Neuronal stem cell (in vitro differentiated cells): ENCODE measurements around the gene SPDYC.

Experiments used
- DNase-seq: peaks from one replicate; pipeline ENCODE4 v3.0.0-alpha.2; 2013; ENCODE audit warnings: low spot score
- H2AFZ ChIP-seq: one replicate; pipeline ENCODE4 v1.6.1; 2013; ENCODE audit warnings: mild to moderate bottlenecking, low read length, inconsistent platforms
- H2AK5ac ChIP-seq: 2 replicates; pipeline ENCODE4 v1.6.1; 2013; ENCODE audit warnings: low read depth, mild to moderate bottlenecking, inconsistent platforms, low read length, moderate library complexity, mixed read lengths
- H2BK120ac ChIP-seq: 2 replicates; pipeline ENCODE4 v1.6.1; 2013; ENCODE audit warnings: low read depth, mild to moderate bottlenecking, inconsistent platforms, low read length, moderate library complexity, mixed read lengths
- H2BK12ac ChIP-seq: one replicate; pipeline ENCODE4 v1.6.1; 2013; ENCODE audit warnings: low read length, inconsistent platforms
- H2BK15ac ChIP-seq: 2 replicates; pipeline ENCODE4 v1.6.1; 2013; ENCODE audit warnings: mild to moderate bottlenecking, low read length, inconsistent platforms, mixed read lengths
- H2BK5ac ChIP-seq: one replicate; pipeline ENCODE4 v1.6.1; 2013; ENCODE audit warnings: inconsistent platforms, mild to moderate bottlenecking, low read length, moderate library complexity
- H3K14ac ChIP-seq: one replicate; pipeline ENCODE4 v1.6.1; 2013; ENCODE audit warnings: low read length, inconsistent platforms
- H3K18ac ChIP-seq: 2 replicates; pipeline ENCODE4 v1.6.1; 2013; ENCODE audit warnings: low read length, inconsistent platforms
- H3K23ac ChIP-seq: 2 replicates; pipeline ENCODE4 v1.6.1; 2013; ENCODE audit warnings: low read depth, mild to moderate bottlenecking, mixed read lengths, low read length, inconsistent platforms; ENCODE audit not compliant: poor library complexity
- H3K27ac ChIP-seq: replicated peaks from 3 replicates; pipeline ENCODE4 v1.5.1; 2013; ENCODE audit warnings: low read length, inconsistent platforms
- H3K27me3 ChIP-seq, 3 experiments: 2 replicates each; pipeline ENCODE4 v1.6.1; 2013; ENCODE audit warnings: low read length in 3 of 3, mild to moderate bottlenecking in 2 of 3, inconsistent platforms in 1 of 3, low read depth in 1 of 3, mixed read lengths in 1 of 3, moderate library complexity in 1 of 3; ENCODE audit not compliant: control insufficient read depth in 3 of 3, insufficient read depth in 3 of 3
- H3K36me3 ChIP-seq, 2 donors: replicated peaks in 1 of 2; 2 replicates each; pipeline ENCODE4 v1.6.1; 2013; ENCODE audit warnings: low read length in 2 of 2; ENCODE audit not compliant: control insufficient read depth in 2 of 2, insufficient read depth in 2 of 2
- H3K4ac ChIP-seq: 2 replicates; pipeline ENCODE4 v1.6.1; 2013; ENCODE audit warnings: inconsistent platforms, mild to moderate bottlenecking, low read length, moderate library complexity
- H3K4me1 ChIP-seq, 2 donors: 1 replicate in 1 of 2; 2 replicates in 1 of 2; pipeline ENCODE4 v1.6.1; 2013; ENCODE audit warnings: low read length in 2 of 2, low read depth in 1 of 2; ENCODE audit not compliant: control insufficient read depth in 2 of 2, insufficient read depth in 1 of 2
- H3K4me2 ChIP-seq: one replicate; pipeline ENCODE4 v1.6.1; 2013; ENCODE audit warnings: mild to moderate bottlenecking, low read length, inconsistent platforms; ENCODE audit not compliant: insufficient read depth, poor library complexity, severe bottlenecking
- H3K4me3 ChIP-seq, 2 donors: 2 replicates each; pipeline ENCODE4 v1.5.1; 2013; ENCODE audit warnings: low read length in 2 of 2, mild to moderate bottlenecking in 2 of 2, inconsistent platforms in 1 of 2, moderate library complexity in 1 of 2
- H3K79me1 ChIP-seq: one replicate; pipeline ENCODE4 v1.6.1; 2013; ENCODE audit warnings: low read depth, mild to moderate bottlenecking, inconsistent platforms, low read length, moderate library complexity
- H3K9ac ChIP-seq: one replicate; pipeline ENCODE4 v1.6.1; 2013; ENCODE audit warnings: mild to moderate bottlenecking, low read depth, low read length, inconsistent platforms; ENCODE audit not compliant: poor library complexity
- H3K9me3 ChIP-seq, 2 donors: replicated peaks in 1 of 2; 2 replicates each; pipeline versions ENCODE3 to v1.6.1; 2013; ENCODE audit warnings: low read length in 2 of 2, mild to moderate bottlenecking in 2 of 2, inconsistent platforms in 1 of 2, low read depth in 1 of 2, mixed read lengths in 1 of 2, moderate library complexity in 1 of 2; ENCODE audit not compliant: control insufficient read depth in 2 of 2, insufficient read depth in 1 of 2
- H4K8ac ChIP-seq: one replicate; pipeline ENCODE4 v1.6.1; 2013; ENCODE audit warnings: low read depth, mild to moderate bottlenecking, inconsistent platforms, low read length, moderate library complexity
- H4K91ac ChIP-seq: one replicate; pipeline ENCODE4 v1.6.1; 2013; ENCODE audit warnings: low read length, low read depth, mild to moderate bottlenecking, inconsistent platforms; ENCODE audit not compliant: poor library complexity
- WGBS, 2 donors: extraction: QIAGEN DNeasy Blood & Tissue Kit; methylation state at CpG; one replicate each; pipeline ENCODE4 v1.1.7; 2013; ENCODE audit warnings: missing lambda C conversion rate in 2 of 2, mixed read lengths in 1 of 2; ENCODE audit not compliant: insufficient read length in 2 of 2, insufficient replicate concordance in 1 of 2; ENCODE audit errors: extremely low coverage in 2 of 2; 5-methylcytosine and 5-hydroxymethylcytosine counted together

Gene SPDYC

DNA sequence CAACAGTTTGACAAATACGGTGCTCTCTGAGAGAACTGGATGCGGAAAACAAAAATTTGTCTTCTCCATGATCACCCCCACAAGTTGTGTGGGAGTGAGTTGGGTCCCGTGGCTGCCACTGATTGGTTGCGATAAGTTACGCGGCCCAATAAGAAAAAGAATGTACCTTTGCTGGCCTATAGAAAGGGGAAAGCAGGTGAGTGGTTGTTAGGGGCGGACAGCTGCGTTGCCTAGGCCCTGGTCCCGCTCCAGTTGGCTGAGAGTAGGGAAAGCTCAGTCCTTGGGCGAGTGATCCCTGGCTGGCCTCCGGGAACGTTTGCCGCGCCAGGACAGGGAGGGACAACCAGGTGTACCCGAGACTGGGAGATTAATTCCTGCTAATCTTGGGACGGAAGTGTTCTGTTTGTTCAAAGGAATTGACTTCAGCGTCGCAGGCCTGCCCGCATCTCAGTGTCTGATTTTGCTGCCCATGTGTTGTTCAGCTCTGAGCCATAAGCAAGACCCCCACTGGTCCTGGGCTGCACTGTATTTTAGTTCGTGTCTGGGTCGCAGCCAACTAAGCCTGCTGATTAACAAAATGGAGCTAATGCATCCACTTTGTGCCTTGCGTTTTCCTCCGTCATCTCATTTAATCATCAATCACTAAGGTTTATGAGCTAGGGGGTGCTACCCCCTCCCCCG is 34.9 kb upstream of the SPDYC start:
- peak overlapping the region; percentile 95 for H2AFZ ChIP-seq
- peaks cover 9 to 13% of the 10 kb centered on the region in 2 donors for H3K4me1 ChIP-seq
- H3K27ac ChIP-seq = peak overlapping the region; percentile 86
- no peak overlapping the region for H2AK5ac ChIP-seq
- H3K4ac ChIP-seq = no peak overlapping the region
- peak overlapping the region; percentile 95 for H3K4me2 ChIP-seq
- H3K14ac ChIP-seq = no peak overlapping the region
- peak overlapping the region; percentile 79 to 94 for H3K4me3 ChIP-seq
- H3K9ac ChIP-seq = peak overlapping the region; percentile 87
- H4K8ac ChIP-seq = no peak overlapping the region
- peaks cover 18% of the 10 kb centered on the region for H3K79me1 ChIP-seq
- peak overlapping the region; percentile 99 for H2BK5ac ChIP-seq
- no peak overlapping the region for H3K23ac ChIP-seq
- H2BK12ac ChIP-seq = no peak overlapping the region
- DNase-seq = peak; percentile 92
- peaks cover 26% of the 10 kb centered on the region in 2 donors for H3K36me3 ChIP-seq
- H3K27me3 ChIP-seq = no peaks in the 10 kb centered on the region
- H3K18ac ChIP-seq = peak overlapping the region; percentile 89
- H2BK120ac ChIP-seq = no peak overlapping the region
- H4K91ac ChIP-seq = no peak overlapping the region
- no peaks in the 10 kb centered on the region for H3K9me3 ChIP-seq
- WGBS, 2 donors = no CpG with 5 or more reads among the region's 24 CpGs
- no peak overlapping the region for H2BK15ac ChIP-seq

DNA sequence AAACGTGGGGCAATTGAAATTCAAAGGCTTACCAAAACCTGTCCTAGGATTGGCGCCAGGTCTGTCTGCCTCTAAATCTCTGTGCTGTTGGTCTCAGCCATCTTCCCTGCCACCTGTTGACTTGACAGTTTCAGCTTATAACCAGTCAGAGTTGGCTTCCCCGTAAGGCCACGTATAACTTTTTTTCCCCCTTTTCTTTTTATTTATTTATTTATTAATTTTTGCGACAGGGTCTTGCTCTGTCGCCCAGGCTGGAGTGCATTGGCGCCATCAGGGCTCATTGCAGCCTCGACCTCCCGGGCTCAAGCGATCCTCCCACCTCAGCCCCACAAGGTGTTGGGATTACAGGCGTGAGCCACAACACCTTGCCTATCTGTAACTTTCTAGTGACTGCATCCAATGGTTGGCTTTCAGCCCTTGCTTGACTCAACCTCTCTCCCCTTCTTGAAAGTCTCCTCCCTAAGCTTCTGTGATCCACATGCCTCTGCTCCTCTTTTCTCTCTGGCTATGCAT is 34.3 kb upstream of the SPDYC start:
- Histone ChIP-seq H2BK120ac (no peak overlapping the region), H3K23ac (no peak overlapping the region), H2BK5ac (no peak overlapping the region), H3K9me3 (no peaks in the 10 kb centered on the region), H4K8ac (no peak overlapping the region), H3K4me3 (peak overlapping the region; percentile 79 to 86), H2BK12ac (no peak overlapping the region), H3K18ac (no peak overlapping the region), H3K36me3 (peaks cover 21 to 22% of the 10 kb centered on the region in 2 donors), H3K79me1 (peaks cover 18% of the 10 kb centered on the region), H3K14ac (no peak overlapping the region), H2AFZ (peak overlapping the region; percentile 95), H3K4me2 (peak overlapping the region; percentile 63), H3K9ac (no peak overlapping the region), H2BK15ac (no peak overlapping the region), H3K4ac (no peak overlapping the region), H3K4me1 (peaks cover 9 to 13% of the 10 kb centered on the region in 2 donors), H4K91ac (no peak overlapping the region), H3K27ac (peak overlapping the region; percentile 69), H3K27me3 (no peaks in the 10 kb centered on the region), H2AK5ac (peak overlapping the region; percentile 3)
- DNase-seq = no peak
- no CpG with 5 or more reads among the region's 11 CpGs for WGBS, 2 donors

DNA sequence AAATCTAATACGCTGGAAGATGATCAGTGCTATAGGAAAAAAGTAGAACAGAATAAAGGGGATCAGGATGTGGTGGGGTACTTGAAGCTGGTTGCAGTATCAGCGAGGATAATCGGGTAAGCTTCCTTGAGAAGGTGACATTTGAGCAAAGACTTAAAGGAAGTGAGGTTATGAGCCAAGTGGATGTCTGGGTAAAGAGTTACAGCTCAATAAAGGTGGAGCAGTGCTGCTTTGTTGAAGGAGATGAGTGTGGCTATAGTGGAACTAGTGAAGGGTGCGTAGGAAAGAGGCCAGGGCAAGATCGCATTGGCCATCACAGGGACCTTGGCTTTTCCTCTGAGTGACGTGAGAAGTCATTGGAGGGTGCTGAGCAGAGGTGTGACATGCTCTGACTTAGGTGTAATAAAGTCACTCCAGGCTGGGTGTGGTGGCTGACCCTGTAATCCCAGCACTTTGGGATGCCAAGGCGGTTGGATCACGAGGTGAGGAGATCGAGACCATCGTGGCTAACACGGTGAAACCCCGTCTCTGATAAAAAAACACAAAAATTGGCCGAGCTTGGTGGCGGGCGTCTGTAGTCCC is 33.4 kb upstream of the SPDYC start:
- no CpG with 5 or more reads among the region's 15 CpGs for WGBS, 2 donors
- Histone ChIP-seq H3K4me3 (peak overlapping the region in 1 of 2 donors; percentile 52), H3K23ac (no peak overlapping the region)

DNA sequence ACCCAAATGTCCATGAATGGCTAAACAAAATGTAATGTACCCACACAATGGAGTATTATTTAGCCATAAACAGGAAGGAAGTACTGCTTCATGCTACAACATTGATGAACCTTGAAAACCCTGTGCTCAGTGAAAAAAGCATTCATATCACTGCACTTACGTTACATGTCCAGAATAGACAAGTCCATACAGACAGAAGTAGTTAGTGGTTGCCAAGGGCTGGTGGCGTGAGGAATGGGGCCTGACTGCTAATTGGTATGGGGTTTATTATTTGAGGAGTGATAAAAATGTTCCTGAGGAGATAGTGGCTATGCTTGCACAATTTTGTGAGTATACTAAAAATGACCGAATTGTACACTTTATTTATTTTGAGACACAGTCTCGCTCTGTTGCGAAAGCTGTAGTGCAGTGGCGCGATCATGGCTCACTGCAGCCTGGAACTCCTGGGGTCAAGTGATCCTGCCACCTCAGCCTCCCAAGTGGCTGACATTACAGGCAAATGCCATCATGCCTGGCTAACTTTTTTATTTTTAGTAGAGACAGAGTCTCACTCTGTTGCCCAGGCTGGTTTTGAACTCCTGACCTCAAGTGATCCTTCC is 28.0 kb upstream of the SPDYC start:
- Histone ChIP-seq H3K4me1 (no peaks in the 10 kb centered on the region), H3K9me3 (peaks cover 0 to 6% of the 10 kb centered on the region in 2 donors), H3K4me2 (no peak overlapping the region), H3K27ac (no peak overlapping the region), H2BK5ac (no peak overlapping the region), H4K8ac (no peak overlapping the region), H3K14ac (no peak overlapping the region), H2BK120ac (no peak overlapping the region), H2AK5ac (no peak overlapping the region), H3K4me3 (no peak overlapping the region), H3K23ac (no peak overlapping the region), H3K79me1 (no peaks in the 10 kb centered on the region), H2BK12ac (no peak overlapping the region), H2AFZ (no peak overlapping the region), H4K91ac (no peak overlapping the region), H2BK15ac (no peak overlapping the region), H3K4ac (no peak overlapping the region), H3K36me3 (no peaks in the 10 kb centered on the region), H3K18ac (no peak overlapping the region), H3K27me3 (peaks cover 0 to 4% (median 0%) of the 10 kb centered on the region in 3 experiments), H3K9ac (no peak overlapping the region)
- WGBS, 2 donors = no CpG with 5 or more reads among the region's 7 CpGs
- no peak for DNase-seq

More for the DNA sequence above, 33.4 kb upstream of the SPDYC start:
- no peak overlapping the region for H2BK5ac ChIP-seq
- no peak overlapping the region for H3K4me2 ChIP-seq
- H3K27ac ChIP-seq = no peak overlapping the region
- no peak overlapping the region for H2BK120ac ChIP-seq
- peaks cover 9 to 13% of the 10 kb centered on the region in 2 donors for H3K4me1 ChIP-seq
- H2BK12ac ChIP-seq = no peak overlapping the region
- no peak overlapping the region for H3K4ac ChIP-seq
- H3K9me3 ChIP-seq = no peaks in the 10 kb centered on the region
- H3K27me3 ChIP-seq = no peaks in the 10 kb centered on the region
- H2BK15ac ChIP-seq = no peak overlapping the region
- DNase-seq = no peak
- peaks cover 13% of the 10 kb centered on the region in 2 donors for H3K36me3 ChIP-seq
- no peak overlapping the region for H4K8ac ChIP-seq
- no peak overlapping the region for H3K9ac ChIP-seq
- no peak overlapping the region for H3K14ac ChIP-seq
- no peak overlapping the region for H2AK5ac ChIP-seq
- no peak overlapping the region for H3K18ac ChIP-seq
- no peak overlapping the region for H2AFZ ChIP-seq
- H3K79me1 ChIP-seq = peaks cover 17% of the 10 kb centered on the region
- H4K91ac ChIP-seq = no peak overlapping the region
